ENCODE data around the gene SVOP.

- TF ChIP-seq CTCF (IDR thresholded peaks at IDR 0.05): no peak
- no peak for TF ChIP-seq POLR2A (IDR thresholded peaks at IDR 0.05)
Observed at GRCh38 chr12:108868781-108869180, 152.1 kb downstream of the SVOP start.
